ENCODE data around the gene SREK1IP1. TPM values are rescaled to one million over a fixed set of nuclear protein-coding genes. Genes with fewer than 3 reads are reported as not detected.

SREK1IP1 gene
- total RNA-seq, 2 experiments from 2014 or later = 19.4 to 21.8 TPM

- Mint-ChIP-seq H3K9me3 (ENCODE audit: insufficient read depth) (no peaks in the 10 kb centered on the region), H3K36me3 (ENCODE audit: low read depth) (peaks cover 18% of the 10 kb centered on the region), H3K27ac (no peak overlapping the region), H3K4me1 (ENCODE audit: low read depth) (peaks cover 15% of the 10 kb centered on the region), H3K27me3 (ENCODE audit: low read depth) (no peaks in the 10 kb centered on the region), H3K4me3 (no peak overlapping the region)
- ChIA-PET POLR2A (interaction anchor here (0.6 kb wide), 1 partner anchor 1572 kb away, joined by 3 read pairs; no protein-coding TSS in a partner anchor), CTCF (no interaction called here)
- ATAC-seq = no peak
- no peak for DNase-seq
Measured at GRCh38 chr5:64789457-64789856, 21.0 kb upstream of the SREK1IP1 start.

GRCh38 chr5:64788156-64788555 is 19.7 kb upstream of the SREK1IP1 start:
- Mint-ChIP-seq H3K4me3 (no peak overlapping the region), H3K27ac (no peak overlapping the region), H3K27me3 (ENCODE audit: low read depth) (no peaks in the 10 kb centered on the region), H3K4me1 (ENCODE audit: low read depth) (peaks cover 15% of the 10 kb centered on the region), H3K9me3 (ENCODE audit: insufficient read depth) (no peaks in the 10 kb centered on the region), H3K36me3 (ENCODE audit: low read depth) (peaks cover 16% of the 10 kb centered on the region)
- ChIA-PET CTCF (interaction anchor here (1.5 to 1.9 kb wide), 2 partner anchors 20 to 153 kb away, joined by 5 to 6 read pairs; partner anchors contain the start of genes CWC27 and SREK1IP1), POLR2A (no interaction called here)
- ATAC-seq (no peak), DNase-seq (no peak)

DNA sequence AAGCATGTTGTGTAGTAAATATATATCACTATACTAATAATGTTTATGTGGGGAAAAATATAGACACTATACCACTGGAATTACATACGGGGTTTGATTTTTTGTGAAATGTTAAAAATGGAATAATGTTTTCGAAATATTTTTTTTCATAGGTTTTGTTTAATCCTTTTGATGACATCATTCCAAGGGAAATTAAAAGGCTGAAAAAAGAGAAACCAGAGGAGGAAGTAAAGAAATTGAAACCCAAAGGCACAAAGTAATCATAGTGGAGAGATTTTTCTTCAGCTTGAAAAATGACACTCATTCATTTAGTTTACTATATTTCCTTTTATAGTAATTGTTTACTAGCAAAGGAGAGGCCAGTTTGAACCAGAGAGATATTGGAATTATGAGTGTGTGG is 17.9 kb upstream of the SREK1IP1 start:
- Mint-ChIP-seq H3K27me3 (ENCODE audit: low read depth) (no peaks in the 10 kb centered on the region), H3K4me3 (no peak overlapping the region), H3K4me1 (ENCODE audit: low read depth) (peaks cover 15% of the 10 kb centered on the region), H3K9me3 (ENCODE audit: insufficient read depth) (no peaks in the 10 kb centered on the region), H3K27ac (no peak overlapping the region), H3K36me3 (ENCODE audit: low read depth) (peaks cover 13% of the 10 kb centered on the region)
- POLR2A ChIA-PET = no interaction called here
- DNase-seq = no peak
- ATAC-seq = no peak
- CTCF ChIA-PET = interaction anchor here (1.0 to 1.2 kb wide), 2 partner anchors 150 to 152 kb away, joined by 3 to 6 read pairs; no protein-coding TSS in a partner anchor

- POLR2A ChIA-PET = no interaction called here
- peaks cover 8% of the 10 kb centered on the region for H3K4me1 Mint-ChIP-seq (ENCODE audit: low read depth)
- no peaks in the 10 kb centered on the region for H3K27me3 Mint-ChIP-seq (ENCODE audit: low read depth)
- CTCF ChIA-PET = interaction anchor here (0.6 to 4.4 kb wide), 15 partner anchors 9 to 699 kb away, joined by 3 to 46 read pairs (median 3); partner anchors contain the start of genes CWC27 and SREK1IP1
- no peak overlapping the region for H3K4me3 Mint-ChIP-seq
- DNase-seq (peak; percentile 83), ATAC-seq (peak; percentile 82)
- peaks cover 17% of the 10 kb centered on the region for H3K36me3 Mint-ChIP-seq (ENCODE audit: low read depth)
- H3K9me3 Mint-ChIP-seq (ENCODE audit: insufficient read depth) = no peaks in the 10 kb centered on the region
- H3K27ac Mint-ChIP-seq = no peak overlapping the region
Measured at GRCh38 chr5:64784451-64785025, 16.0 kb upstream of the SREK1IP1 start.

DNA sequence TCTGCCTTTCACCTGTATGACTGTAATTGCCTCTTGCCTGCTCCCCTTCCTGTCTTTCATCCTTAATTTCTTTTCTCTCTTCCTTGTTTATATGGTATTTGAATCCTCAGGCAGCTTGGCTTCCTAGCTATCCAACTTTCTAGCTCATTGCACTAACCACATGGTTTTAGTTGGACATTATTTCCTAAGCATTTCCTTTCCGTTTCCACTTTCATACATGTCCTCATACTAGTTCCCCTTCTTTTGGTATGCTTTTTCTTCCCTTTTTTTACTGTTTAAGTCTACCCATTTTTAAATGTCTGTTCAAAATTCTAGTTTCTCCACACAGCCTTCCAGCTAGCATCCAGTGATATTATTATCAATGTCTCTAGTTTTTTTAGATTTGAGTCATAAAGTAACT is 6.8 kb upstream of the SREK1IP1 start:
- Mint-ChIP-seq H3K36me3 (ENCODE audit: low read depth) (peaks cover 8% of the 10 kb centered on the region), H3K9me3 (ENCODE audit: insufficient read depth) (no peaks in the 10 kb centered on the region), H3K27ac (no peak overlapping the region), H3K27me3 (ENCODE audit: low read depth) (no peaks in the 10 kb centered on the region), H3K4me3 (no peak overlapping the region), H3K4me1 (ENCODE audit: low read depth) (peaks cover 10% of the 10 kb centered on the region)
- DNase-seq = no peak
- CTCF ChIA-PET = interaction anchor here (0.7 to 1.5 kb wide), 3 partner anchors 9 to 708 kb away, joined by 3 to 5 read pairs (median 3); no protein-coding TSS in a partner anchor
- POLR2A ChIA-PET = no interaction called here
- no peak for ATAC-seq

- POLR2A ChIA-PET = no interaction called here
- ATAC-seq (no peak), DNase-seq (no peak)
- Mint-ChIP-seq H3K36me3 (ENCODE audit: low read depth) (peaks cover 4% of the 10 kb centered on the region), H3K4me1 (ENCODE audit: low read depth) (peaks cover 20% of the 10 kb centered on the region), H3K27ac (no peak overlapping the region), H3K9me3 (ENCODE audit: insufficient read depth) (no peaks in the 10 kb centered on the region), H3K4me3 (no peak overlapping the region), H3K27me3 (ENCODE audit: low read depth) (no peaks in the 10 kb centered on the region)
- CTCF ChIA-PET = interaction anchor here (1.2 to 1.7 kb wide), 2 partner anchors 138 to 709 kb away, joined by 3 to 4 read pairs; no protein-coding TSS in a partner anchor
Measured at GRCh38 chr5:64773533-64773932, 5.0 kb upstream of the SREK1IP1 start.

GRCh38 chr5:64771736-64772135 is 3.2 kb upstream of the SREK1IP1 start:
- Mint-ChIP-seq H3K27me3 (ENCODE audit: low read depth) (no peaks in the 10 kb centered on the region), H3K4me3 (no peak overlapping the region), H3K36me3 (ENCODE audit: low read depth) (peaks cover 10% of the 10 kb centered on the region), H3K27ac (no peak overlapping the region), H3K9me3 (ENCODE audit: insufficient read depth) (no peaks in the 10 kb centered on the region), H3K4me1 (ENCODE audit: low read depth) (peaks cover 29% of the 10 kb centered on the region)
- CTCF ChIA-PET = no interaction called here
- ATAC-seq (no peak), DNase-seq (no peak)
- POLR2A ChIA-PET = no interaction called here

DNA sequence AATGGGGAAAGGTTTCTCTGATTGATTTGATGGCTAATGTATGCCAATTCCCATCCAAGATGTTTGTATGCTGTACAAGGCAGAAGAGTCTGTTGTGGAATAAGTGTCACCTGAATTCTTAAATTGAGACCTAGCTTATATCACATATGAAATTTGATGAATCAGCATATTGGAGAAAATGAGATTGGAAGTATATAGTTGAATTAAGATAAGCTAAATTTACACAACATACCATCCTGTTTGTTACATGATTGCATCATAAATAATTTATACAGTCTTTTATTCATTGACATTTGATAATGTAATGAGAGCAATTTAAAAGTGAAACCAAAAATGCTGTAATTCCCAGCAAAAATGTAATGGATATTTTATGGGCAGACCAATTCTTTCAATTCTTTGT is 1.4 kb upstream of the SREK1IP1 start:
- no peaks in the 10 kb centered on the region for H3K27me3 Mint-ChIP-seq (ENCODE audit: low read depth)
- ChIA-PET POLR2A (interaction anchor here (1.0 kb wide), 1 partner anchor 712 kb away, joined by 3 read pairs; the partner anchor contains the start of gene ADAMTS6), CTCF (interaction anchor here (0.6 to 1.4 kb wide), 2 partner anchors 14 to 135 kb away, joined by 3 to 6 read pairs; no protein-coding TSS in a partner anchor)
- no peaks in the 10 kb centered on the region for H3K9me3 Mint-ChIP-seq (ENCODE audit: insufficient read depth)
- peaks cover 42% of the 10 kb centered on the region for H3K4me1 Mint-ChIP-seq (ENCODE audit: low read depth)
- no peak for DNase-seq
- no peak for ATAC-seq
- H3K4me3 Mint-ChIP-seq = peak overlapping the region; percentile 90
- no peak overlapping the region for H3K27ac Mint-ChIP-seq
- peaks cover 11% of the 10 kb centered on the region for H3K36me3 Mint-ChIP-seq (ENCODE audit: low read depth)

GRCh38 chr5:64767959-64768357 is 533 bp downstream of the SREK1IP1 start:
- Mint-ChIP-seq H3K4me1 (ENCODE audit: low read depth) (peaks cover 35% of the 10 kb centered on the region), H3K9me3 (ENCODE audit: insufficient read depth) (no peaks in the 10 kb centered on the region), H3K27me3 (ENCODE audit: low read depth) (no peaks in the 10 kb centered on the region), H3K36me3 (ENCODE audit: low read depth) (peaks cover 15% of the 10 kb centered on the region), H3K4me3 (peak overlapping the region; percentile 90), H3K27ac (peak overlapping the region; percentile 91)
- peak; percentile 43 for DNase-seq
- POLR2A ChIA-PET = interaction anchor here (1.3 to 1.7 kb wide), 3 partner anchors 9 to 795 kb away, joined by 3 to 8 read pairs (median 3); partner anchors contain the start of genes CENPK and PPWD1
- CTCF ChIA-PET = interaction anchor here (0.8 to 2.1 kb wide), 6 partner anchors 16 to 712 kb away, joined by 3 to 12 read pairs (median 4); no protein-coding TSS in a partner anchor
- ATAC-seq = peak; percentile 15

GRCh38 chr5:64766941-64767340 is 1.6 kb downstream of the SREK1IP1 start:
- Mint-ChIP-seq H3K9me3 (ENCODE audit: insufficient read depth) (no peaks in the 10 kb centered on the region), H3K36me3 (ENCODE audit: low read depth) (peaks cover 15% of the 10 kb centered on the region), H3K27me3 (ENCODE audit: low read depth) (no peaks in the 10 kb centered on the region), H3K27ac (no peak overlapping the region), H3K4me3 (peak overlapping the region; percentile 90), H3K4me1 (ENCODE audit: low read depth) (peaks cover 35% of the 10 kb centered on the region)
- ATAC-seq (no peak), DNase-seq (no peak)
- CTCF ChIA-PET = interaction anchor here (1.7 to 2.1 kb wide), 3 partner anchors 17 to 142 kb away, joined by 4 to 12 read pairs (median 6); no protein-coding TSS in a partner anchor
- POLR2A ChIA-PET = no interaction called here

- DNase-seq (no peak), ATAC-seq (no peak)
- Mint-ChIP-seq H3K4me1 (ENCODE audit: low read depth) (peaks cover 33% of the 10 kb centered on the region), H3K27ac (peak overlapping the region; percentile 47), H3K36me3 (ENCODE audit: low read depth) (peaks cover 16% of the 10 kb centered on the region), H3K4me3 (no peak overlapping the region), H3K9me3 (ENCODE audit: insufficient read depth) (no peaks in the 10 kb centered on the region), H3K27me3 (ENCODE audit: low read depth) (no peaks in the 10 kb centered on the region)
- ChIA-PET CTCF (no interaction called here), POLR2A (no interaction called here)
Measured at GRCh38 chr5:64765804-64766504, 2.5 kb downstream of the SREK1IP1 start.
